ENCODE results near the gene CES3. TPM values are rescaled to one million over a fixed set of nuclear protein-coding genes. Genes with fewer than 3 reads are reported as not detected.

CES3 gene
- total RNA-seq, 4 donors from 2014 or later = 1.5 to 7.1 (median 3.6) TPM

DNA sequence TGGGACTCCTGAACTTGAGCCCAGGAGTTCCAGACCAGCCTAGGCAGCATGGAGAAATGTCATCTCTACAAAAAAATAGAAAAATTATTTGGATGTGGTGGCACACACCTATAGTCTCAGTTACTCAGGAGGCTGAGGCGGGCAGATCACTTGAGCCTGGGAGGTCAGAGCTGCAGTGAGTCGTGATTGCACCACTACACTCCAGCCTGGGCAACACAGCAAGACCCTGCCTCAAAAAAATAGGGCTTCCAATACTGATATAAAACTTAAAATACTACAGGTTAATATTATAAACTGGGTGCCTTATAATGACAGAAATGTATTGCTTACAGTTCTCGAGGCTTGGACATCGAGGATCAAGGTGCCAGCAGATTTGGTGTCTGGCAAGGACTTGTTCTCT lies 15.1 kb upstream of the CES3 start:
- TF ChIP-seq POLR2A (IDR thresholded peaks at IDR 0.05) (no peak), CTCF (IDR thresholded peaks at IDR 0.05) (no peak)
- 67 to 74% methylated on average over 4 of the region's 4 CpGs for WGBS, 2 donors
- no peak overlapping the region for H3K4me3 ChIP-seq
- H3K27ac ChIP-seq = no peak overlapping the region
- no peak for DNase-seq
- H3K4me1 ChIP-seq = peaks cover 13 to 41% (median 14%) of the 10 kb centered on the region in 3 donors
- peaks cover 28 to 38% (median 31%) of the 10 kb centered on the region in 3 donors for H3K36me3 ChIP-seq
- no peaks in the 10 kb centered on the region for H3K9me3 ChIP-seq
- intact Hi-C loops (cut with DNase I) = no loop called here
- H3K27me3 ChIP-seq = peaks cover 0 to 12% (median 0%) of the 10 kb centered on the region in 4 donors

GRCh38 chr16:66946541-66946940 lies 14.5 kb upstream of the CES3 start:
- peaks cover 0 to 12% (median 0%) of the 10 kb centered on the region in 4 donors for H3K27me3 ChIP-seq
- no peak overlapping the region for H3K4me3 ChIP-seq
- TF ChIP-seq CTCF (IDR thresholded peaks at IDR 0.05) (no peak), POLR2A (IDR thresholded peaks at IDR 0.05) (no peak)
- peaks cover 13 to 45% (median 14%) of the 10 kb centered on the region in 3 donors for H3K4me1 ChIP-seq
- no peak overlapping the region for H3K27ac ChIP-seq
- H3K9me3 ChIP-seq = no peaks in the 10 kb centered on the region
- DNase-seq = no peak
- WGBS, 2 donors = 68 to 72% methylated on average over 7 of the region's 7 CpGs
- H3K36me3 ChIP-seq = peaks cover 22 to 32% (median 25%) of the 10 kb centered on the region in 3 donors
- intact Hi-C loops (cut with DNase I) = no loop called here

DNA sequence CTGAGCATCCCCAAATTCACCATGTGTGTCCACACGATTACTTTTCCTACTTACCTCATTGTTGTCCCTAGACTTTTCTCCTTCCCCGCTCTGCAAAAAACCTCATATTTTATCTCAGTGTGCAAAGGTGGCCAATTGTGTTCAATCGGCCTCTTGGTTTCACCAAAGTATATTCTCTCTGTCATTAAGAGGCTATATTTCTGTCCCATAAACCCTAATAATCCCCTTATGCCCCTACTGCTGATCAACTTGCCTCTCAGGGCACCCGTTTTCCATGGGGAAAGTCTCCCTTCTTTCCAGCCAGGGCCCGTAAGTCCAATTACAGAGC lies 14.1 kb upstream of the CES3 start:
- 25 to 31% methylated on average over 5 of the region's 5 CpGs for WGBS, 2 donors
- peaks cover 18 to 28% (median 21%) of the 10 kb centered on the region in 3 donors for H3K36me3 ChIP-seq
- H3K27me3 ChIP-seq = peaks cover 0 to 14% (median 0%) of the 10 kb centered on the region in 4 donors
- no peak overlapping the region for H3K4me3 ChIP-seq
- no peak for DNase-seq
- peaks cover 13 to 46% (median 14%) of the 10 kb centered on the region in 3 donors for H3K4me1 ChIP-seq
- intact Hi-C loops (cut with DNase I) = no loop called here
- no peak overlapping the region for H3K27ac ChIP-seq
- no peaks in the 10 kb centered on the region for H3K9me3 ChIP-seq
- no peak for TF ChIP-seq CTCF (IDR thresholded peaks at IDR 0.05)
- TF ChIP-seq POLR2A (IDR thresholded peaks at IDR 0.05) = no peak

- Histone ChIP-seq H3K9me3 (no peaks in the 10 kb centered on the region), H3K27ac (peak overlapping the region in 3 of 4 donors; percentile 29 to 61 (median 36)), H3K36me3 (peaks cover 14 to 23% (median 16%) of the 10 kb centered on the region in 3 donors), H3K27me3 (peaks cover 0 to 18% (median 0%) of the 10 kb centered on the region in 4 donors), H3K4me1 (peaks cover 13 to 51% (median 14%) of the 10 kb centered on the region in 3 donors), H3K4me3 (peak overlapping the region; percentile 34 to 62 (median 50))
- WGBS, 2 donors = 0% methylated on average over 1 to 11 of the region's 23 CpGs
- intact Hi-C loops (cut with DNase I) = no loop called here
- DNase-seq = no peak
- TF ChIP-seq POLR2A (IDR thresholded peaks at IDR 0.05) (no peak), CTCF (IDR thresholded peaks at IDR 0.05) (peak; percentile 90 to 97 (median 94))
Observed at GRCh38 chr16:66947302-66948065, 13.6 kb upstream of the CES3 start.

DNA sequence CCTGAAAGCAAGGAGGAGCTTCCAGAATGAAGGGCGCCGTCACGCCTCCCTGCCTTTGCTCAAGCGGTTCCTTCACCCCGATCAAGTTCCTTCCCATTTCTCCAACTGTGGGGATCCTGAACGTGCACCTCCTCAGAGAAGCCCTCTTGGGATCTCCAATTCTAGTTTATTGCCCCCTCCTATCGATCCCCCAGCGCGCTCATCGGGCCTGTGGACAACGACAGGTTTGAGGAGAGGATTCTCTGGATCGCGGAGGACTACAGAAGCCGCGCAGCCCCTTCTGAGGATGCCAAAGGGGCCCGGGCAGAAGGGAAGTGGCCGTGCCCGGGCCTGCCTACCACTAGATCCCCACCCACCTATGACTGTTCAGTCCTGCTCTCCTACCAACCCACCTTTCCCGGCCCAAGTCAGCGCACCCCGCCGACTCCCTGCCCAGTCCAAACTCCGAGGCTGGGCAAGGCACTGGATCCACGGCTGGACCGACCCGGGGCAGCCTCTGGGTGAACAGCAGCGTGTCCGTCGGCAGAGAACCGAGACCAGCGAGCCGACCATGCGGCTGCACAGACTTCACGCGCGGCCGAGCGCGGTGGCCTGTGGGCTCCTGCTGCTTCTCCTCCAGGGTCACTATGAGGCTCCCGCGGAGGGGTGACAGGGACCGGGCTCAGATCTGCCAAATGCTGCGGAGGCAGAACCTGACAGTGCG lies 12.8 kb upstream of the CES3 start:
- intact Hi-C loops (cut with DNase I) = no loop called here
- TF ChIP-seq CTCF (IDR thresholded peaks at IDR 0.05) = no peak
- TF ChIP-seq POLR2A (IDR thresholded peaks at IDR 0.05) = no peak
- peaks cover 14 to 59% (median 15%) of the 10 kb centered on the region in 3 donors for H3K4me1 ChIP-seq
- H3K9me3 ChIP-seq = no peaks in the 10 kb centered on the region
- H3K4me3 ChIP-seq = peak overlapping the region; percentile 34 to 62 (median 50)
- WGBS, 2 donors = no CpG with 5 or more reads among the region's 44 CpGs
- H3K27ac ChIP-seq = peak overlapping the region in 3 of 4 donors; percentile 29 to 61 (median 41)
- peaks cover 0 to 18% (median 0%) of the 10 kb centered on the region in 4 donors for H3K27me3 ChIP-seq
- no peak for DNase-seq
- H3K36me3 ChIP-seq = peaks cover 6 to 15% (median 9%) of the 10 kb centered on the region in 3 donors
